K562 (cell line): Measurements from ENCODE around the gene TAX1BP1. TPM values are rescaled to one million over a fixed set of nuclear protein-coding genes. Genes with fewer than 3 reads are reported as not detected.
A peak's percentile ranks its signal among the peaks of the same experiment; 100 is the strongest.

Experiments used
- FOSL1 ChIP-seq: fragments of 200-800 bp; sonication (Bioruptor generic); conservative IDR thresholded peaks from 2 replicates; pipeline ENCODE4 v1.6.1; 2016; ENCODE audit warnings: missing genetic modification characterization, missing compliant biosample characterization
- FOXP4 ChIP-seq: sonication (generic); formaldehyde crosslinking; IDR thresholded peaks from 2 replicates; pipeline ENCODE4 v1.8.0; 2022; ENCODE audit warnings: mild to moderate bottlenecking, missing genetic modification reagents, borderline replicate concordance
- HMG20A ChIP-seq: fragments of 450-650 bp; formaldehyde crosslinking; conservative IDR thresholded peaks from 2 replicates; pipeline ENCODE4 v1.4.0; 2020; ENCODE audit warnings: mild to moderate bottlenecking, mixed read lengths
- KLF10 ChIP-seq: fragments of 250-450 bp; sonication (Bioruptor Pico); IDR thresholded peaks from 2 replicates; pipeline ENCODE4 v1.6.1; 2021; ENCODE audit warnings: matching md5 sums
- MAFG ChIP-seq: fragments of 450-650 bp; conservative IDR thresholded peaks from 2 replicates; pipeline ENCODE4 v1.6.1; 2016; ENCODE audit warnings: missing genetic modification characterization, missing compliant biosample characterization
- NEUROD1 ChIP-seq: fragments of 150-350 bp; IDR thresholded peaks from 2 replicates; pipeline ENCODE4 v1.6.1; 2014; ENCODE audit warnings: borderline replicate concordance, low read length, low read depth; ENCODE audit not compliant: partially characterized antibody
- NFE2L1 ChIP-seq: fragments of 450-650 bp; IDR thresholded peaks from 2 replicates; pipeline ENCODE4 v1.6.1; 2016; ENCODE audit warnings: missing genetic modification characterization, low read depth, mild to moderate bottlenecking, missing compliant biosample characterization, moderate library complexity, borderline replicate concordance
- PRDM10 ChIP-seq: fragments of 450-650 bp; IDR thresholded peaks from 2 replicates; pipeline ENCODE4 v1.6.1; 2018; ENCODE audit not compliant: partially characterized antibody
- RBFOX2 ChIP-seq: fragments of 200-400 bp; formaldehyde crosslinking; IDR thresholded peaks from 2 replicates; pipeline ENCODE4 v1.6.1; 2017; ENCODE audit warnings: low read depth, mild to moderate bottlenecking, low read length, moderate library complexity
- SMAD1 ChIP-seq: fragments of 150-350 bp; IDR thresholded peaks from 2 replicates; pipeline ENCODE4 v1.6.1; 2014; ENCODE audit warnings: low read length, low read depth; ENCODE audit not compliant: partially characterized antibody
- TAF7 ChIP-seq: fragments of 450-650 bp; IDR thresholded peaks from 2 replicates; pipeline ENCODE4 v1.6.1; 2016; ENCODE audit warnings: missing genetic modification characterization, missing compliant biosample characterization
- ZNF232 ChIP-seq: sonication (generic); formaldehyde crosslinking; IDR thresholded peaks from 2 replicates; pipeline ENCODE4 v1.8.0; 2022; ENCODE audit warnings: mild to moderate bottlenecking, missing genetic modification reagents
- polyA plus RNA-seq, 8 experiments: library from polyadenylated mRNA; depleted of rRNA in 4 of 8; stranded (reverse) in 5 of 8; unstranded in 3 of 8; fragments of >200 nt; fragmentation: Nextera tagmentation in 2 of 8; fragmentation: Illumina TruSeq in 1 of 8; extraction: Ambion mirVana in 2 of 8; extraction: Trizol in 1 of 8; gene quantifications; 2 replicates each; pipeline versions ENCODE4 v1.2.1 to v1.2.3, GENCODE V29; 2011 to 2014; ENCODE audit warnings: inconsistent platforms in 1 of 8, missing spikeins in 1 of 8
- total RNA-seq, 7 experiments: library from RNA; depleted of rRNA in 6 of 7; stranded (reverse); fragments of >200 nt in 6 of 7; fragmentation: Illumina TruSeq in 2 of 7; extraction: Trizol in 2 of 7; gene quantifications; 2 replicates each; pipeline versions ENCODE4 v1.2.1 to v1.2.3, GENCODE V29; 2011 to 2021; ENCODE audit warnings: low replicate concordance in 1 of 7
- TF ChIP-seq, protein P1 (sequence below): sonication (generic); formaldehyde crosslinking; IDR thresholded peaks from 2 replicates; pipeline ENCODE4 v1.8.0; 2022; ENCODE audit warnings: missing genetic modification reagents, mild to moderate bottlenecking, moderate library complexity, borderline replicate concordance
- TF ChIP-seq, protein P2 (sequence below): fragments of 150-350 bp; IDR thresholded peaks from 2 replicates; pipeline ENCODE4 v1.6.1; 2014; ENCODE audit warnings: low read depth, mild to moderate bottlenecking, low read length, borderline replicate concordance
- TF ChIP-seq, protein P3 (sequence below): fragments of 450-650 bp; formaldehyde crosslinking; IDR thresholded peaks from 2 replicates; pipeline ENCODE4 v1.4.0; 2022; ENCODE audit warnings: missing genetic modification characterization

The TAX1BP1 gene
- total and polyA plus RNA-seq, 9 of the 15 experiments (the other 6 are each of a cell fraction or from before 2014, with no cell fraction given): 49.0 to 119 (median 75.9) TPM

DNA sequence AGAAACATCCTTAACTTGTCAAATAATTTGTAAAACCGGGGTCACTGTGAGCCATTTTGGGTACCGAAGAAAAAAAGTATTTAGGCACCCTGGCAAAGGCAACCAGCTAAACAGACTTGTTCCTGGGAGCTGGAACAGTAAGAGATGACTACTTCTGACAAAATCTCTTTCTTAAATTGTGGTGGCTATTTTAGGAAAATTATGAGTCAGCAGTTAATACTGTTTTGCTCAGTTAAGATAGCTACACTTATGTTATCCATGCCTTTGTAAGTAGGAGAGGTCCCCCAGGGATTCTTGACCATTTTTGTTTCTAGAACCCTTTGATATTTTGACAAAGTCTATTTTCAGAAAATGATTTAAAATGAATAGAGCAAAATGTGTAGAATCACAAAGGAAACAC lies 68.7 kb downstream of the TAX1BP1 start (continued):
- no peak for TF ChIP-seq PRDM10
- peak; percentile 87 for TF ChIP-seq MAFG (tag)
- TF ChIP-seq NFE2L1 (tag): no peak
- TF ChIP-seq TAF7 (tag): no peak
- TF ChIP-seq, protein P1, sequence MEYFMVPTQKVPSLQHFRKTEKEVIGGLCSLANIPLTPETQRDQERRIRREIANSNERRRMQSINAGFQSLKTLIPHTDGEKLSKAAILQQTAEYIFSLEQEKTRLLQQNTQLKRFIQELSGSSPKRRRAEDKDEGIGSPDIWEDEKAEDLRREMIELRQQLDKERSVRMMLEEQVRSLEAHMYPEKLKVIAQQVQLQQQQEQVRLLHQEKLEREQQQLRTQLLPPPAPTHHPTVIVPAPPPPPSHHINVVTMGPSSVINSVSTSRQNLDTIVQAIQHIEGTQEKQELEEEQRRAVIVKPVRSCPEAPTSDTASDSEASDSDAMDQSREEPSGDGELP (CRISPR knock-in tag): no peak
- TF ChIP-seq, protein P2, sequence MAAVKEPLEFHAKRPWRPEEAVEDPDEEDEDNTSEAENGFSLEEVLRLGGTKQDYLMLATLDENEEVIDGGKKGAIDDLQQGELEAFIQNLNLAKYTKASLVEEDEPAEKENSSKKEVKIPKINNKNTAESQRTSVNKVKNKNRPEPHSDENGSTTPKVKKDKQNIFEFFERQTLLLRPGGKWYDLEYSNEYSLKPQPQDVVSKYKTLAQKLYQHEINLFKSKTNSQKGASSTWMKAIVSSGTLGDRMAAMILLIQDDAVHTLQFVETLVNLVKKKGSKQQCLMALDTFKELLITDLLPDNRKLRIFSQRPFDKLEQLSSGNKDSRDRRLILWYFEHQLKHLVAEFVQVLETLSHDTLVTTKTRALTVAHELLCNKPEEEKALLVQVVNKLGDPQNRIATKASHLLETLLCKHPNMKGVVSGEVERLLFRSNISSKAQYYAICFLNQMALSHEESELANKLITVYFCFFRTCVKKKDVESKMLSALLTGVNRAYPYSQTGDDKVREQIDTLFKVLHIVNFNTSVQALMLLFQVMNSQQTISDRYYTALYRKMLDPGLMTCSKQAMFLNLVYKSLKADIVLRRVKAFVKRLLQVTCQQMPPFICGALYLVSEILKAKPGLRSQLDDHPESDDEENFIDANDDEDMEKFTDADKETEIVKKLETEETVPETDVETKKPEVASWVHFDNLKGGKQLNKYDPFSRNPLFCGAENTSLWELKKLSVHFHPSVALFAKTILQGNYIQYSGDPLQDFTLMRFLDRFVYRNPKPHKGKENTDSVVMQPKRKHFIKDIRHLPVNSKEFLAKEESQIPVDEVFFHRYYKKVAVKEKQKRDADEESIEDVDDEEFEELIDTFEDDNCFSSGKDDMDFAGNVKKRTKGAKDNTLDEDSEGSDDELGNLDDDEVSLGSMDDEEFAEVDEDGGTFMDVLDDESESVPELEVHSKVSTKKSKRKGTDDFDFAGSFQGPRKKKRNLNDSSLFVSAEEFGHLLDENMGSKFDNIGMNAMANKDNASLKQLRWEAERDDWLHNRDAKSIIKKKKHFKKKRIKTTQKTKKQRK: no peak
- TF ChIP-seq FOXP4: no peak
- no peak for TF ChIP-seq NEUROD1
- peak; percentile 61 for TF ChIP-seq FOSL1
- no peak for TF ChIP-seq RBFOX2
- TF ChIP-seq KLF10 (CRISPR knock-in tag): no peak
- TF ChIP-seq ZNF232 (CRISPR knock-in tag): no peak
- TF ChIP-seq SMAD1: no peak
- TF ChIP-seq HMG20A: no peak
- TF ChIP-seq, protein P3, sequence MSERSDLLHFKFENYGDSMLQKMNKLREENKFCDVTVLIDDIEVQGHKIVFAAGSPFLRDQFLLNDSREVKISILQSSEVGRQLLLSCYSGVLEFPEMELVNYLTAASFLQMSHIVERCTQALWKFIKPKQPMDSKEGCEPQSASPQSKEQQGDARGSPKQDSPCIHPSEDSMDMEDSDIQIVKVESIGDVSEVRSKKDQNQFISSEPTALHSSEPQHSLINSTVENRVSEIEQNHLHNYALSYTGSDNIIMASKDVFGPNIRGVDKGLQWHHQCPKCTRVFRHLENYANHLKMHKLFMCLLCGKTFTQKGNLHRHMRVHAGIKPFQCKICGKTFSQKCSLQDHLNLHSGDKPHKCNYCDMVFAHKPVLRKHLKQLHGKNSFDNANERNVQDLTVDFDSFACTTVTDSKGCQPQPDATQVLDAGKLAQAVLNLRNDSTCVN: no peak
